Vagina (tissue), 2 donors: Measurements from ENCODE around the gene MATCAP1.

Experiments used
- POLR2A ChIP-seq, 2 donors: fragments of 450-650 bp; IDR thresholded peaks; one replicate each; pipeline ENCODE4 v1.6.1; 2017; ENCODE audit warnings: antibody characterized with exemption in 2 of 2, mild to moderate bottlenecking in 2 of 2, moderate library complexity in 2 of 2
- POLR2AphosphoS5 ChIP-seq, 2 donors: sonication (generic); formaldehyde crosslinking; IDR thresholded peaks; one replicate each; pipeline ENCODE4 v1.9.0; 2017; ENCODE audit warnings: antibody characterized with exemption in 2 of 2, mild to moderate bottlenecking in 2 of 2, low read depth in 1 of 2; ENCODE audit not compliant: insufficient read depth in 1 of 2
- TF ChIP-seq, protein P1 (sequence below), 3 experiments: fragments of 450-650 bp in 2 of 3; fragments of 200-600 bp in 1 of 3; sonication (generic) in 1 of 3; IDR thresholded peaks; one replicate each; pipeline ENCODE4 v1.5.1; 2017 to 2019; ENCODE audit warnings: antibody characterized with exemption in 3 of 3, mild to moderate bottlenecking in 2 of 3, moderate library complexity in 2 of 3

DNA sequence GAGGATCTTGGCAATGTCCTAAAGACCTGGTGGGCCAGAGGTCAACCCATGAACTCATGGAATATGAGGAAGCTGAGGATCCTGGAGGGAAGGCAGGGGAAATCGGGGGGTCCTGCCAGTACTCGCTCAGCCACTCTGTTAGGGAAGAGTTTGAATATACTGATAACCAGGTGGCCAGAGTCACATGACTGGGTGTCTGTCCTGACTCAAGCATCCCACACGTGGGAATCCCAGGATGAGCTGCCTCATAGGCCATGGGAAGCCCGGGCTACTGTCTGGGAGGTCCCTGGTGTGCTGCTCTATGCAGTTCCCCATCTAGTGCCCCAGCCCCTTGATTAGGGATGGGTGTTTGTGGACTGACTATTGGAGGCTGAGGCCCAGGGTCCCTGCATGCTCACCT lies 4.6 kb upstream of the MATCAP1 start:
- TF ChIP-seq, protein P1, sequence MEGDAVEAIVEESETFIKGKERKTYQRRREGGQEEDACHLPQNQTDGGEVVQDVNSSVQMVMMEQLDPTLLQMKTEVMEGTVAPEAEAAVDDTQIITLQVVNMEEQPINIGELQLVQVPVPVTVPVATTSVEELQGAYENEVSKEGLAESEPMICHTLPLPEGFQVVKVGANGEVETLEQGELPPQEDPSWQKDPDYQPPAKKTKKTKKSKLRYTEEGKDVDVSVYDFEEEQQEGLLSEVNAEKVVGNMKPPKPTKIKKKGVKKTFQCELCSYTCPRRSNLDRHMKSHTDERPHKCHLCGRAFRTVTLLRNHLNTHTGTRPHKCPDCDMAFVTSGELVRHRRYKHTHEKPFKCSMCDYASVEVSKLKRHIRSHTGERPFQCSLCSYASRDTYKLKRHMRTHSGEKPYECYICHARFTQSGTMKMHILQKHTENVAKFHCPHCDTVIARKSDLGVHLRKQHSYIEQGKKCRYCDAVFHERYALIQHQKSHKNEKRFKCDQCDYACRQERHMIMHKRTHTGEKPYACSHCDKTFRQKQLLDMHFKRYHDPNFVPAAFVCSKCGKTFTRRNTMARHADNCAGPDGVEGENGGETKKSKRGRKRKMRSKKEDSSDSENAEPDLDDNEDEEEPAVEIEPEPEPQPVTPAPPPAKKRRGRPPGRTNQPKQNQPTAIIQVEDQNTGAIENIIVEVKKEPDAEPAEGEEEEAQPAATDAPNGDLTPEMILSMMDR (IDR thresholded peaks at IDR 0.05) = no peak
- TF ChIP-seq POLR2A (IDR thresholded peaks at IDR 0.05) (no peak), POLR2AphosphoS5 (IDR thresholded peaks at IDR 0.05; ENCODE audit: insufficient read depth in 1 of 2, low read depth in 1 of 2) (no peak)
